ENCODE data around the gene FOXK2.
"Not testable (repeated sequence)": the region's sequence is repeated elsewhere in the genome, so short reads cannot be mapped to it uniquely, and the experiment has no call there.

GRCh38 chr17:82563745-82564144 lies 44.2 kb downstream of the FOXK2 start:
- TF ChIP-seq ZNF565 (CRISPR knock-in tag; conservative IDR thresholded peaks at IDR 0.05; ENCODE audit: low read depth); ZFP30 (CRISPR knock-in tag; IDR thresholded peaks at IDR 0.05); ZNF8 (CRISPR knock-in tag; IDR thresholded peaks at IDR 0.05); RARB (CRISPR knock-in tag; IDR thresholded peaks at IDR 0.05); CSRNP3 (CRISPR knock-in tag; IDR thresholded peaks at IDR 0.05); ZNF70 (CRISPR knock-in tag; IDR thresholded peaks at IDR 0.05); GLIS3 (CRISPR knock-in tag; IDR thresholded peaks at IDR 0.05); ESRRG (CRISPR knock-in tag; IDR thresholded peaks at IDR 0.05); TOX (CRISPR knock-in tag; IDR thresholded peaks at IDR 0.05; ENCODE audit: borderline replicate concordance); ISL1 (CRISPR knock-in tag; IDR thresholded peaks at IDR 0.05): not testable (repeated sequence)
- TF ChIP-seq, protein P1, sequence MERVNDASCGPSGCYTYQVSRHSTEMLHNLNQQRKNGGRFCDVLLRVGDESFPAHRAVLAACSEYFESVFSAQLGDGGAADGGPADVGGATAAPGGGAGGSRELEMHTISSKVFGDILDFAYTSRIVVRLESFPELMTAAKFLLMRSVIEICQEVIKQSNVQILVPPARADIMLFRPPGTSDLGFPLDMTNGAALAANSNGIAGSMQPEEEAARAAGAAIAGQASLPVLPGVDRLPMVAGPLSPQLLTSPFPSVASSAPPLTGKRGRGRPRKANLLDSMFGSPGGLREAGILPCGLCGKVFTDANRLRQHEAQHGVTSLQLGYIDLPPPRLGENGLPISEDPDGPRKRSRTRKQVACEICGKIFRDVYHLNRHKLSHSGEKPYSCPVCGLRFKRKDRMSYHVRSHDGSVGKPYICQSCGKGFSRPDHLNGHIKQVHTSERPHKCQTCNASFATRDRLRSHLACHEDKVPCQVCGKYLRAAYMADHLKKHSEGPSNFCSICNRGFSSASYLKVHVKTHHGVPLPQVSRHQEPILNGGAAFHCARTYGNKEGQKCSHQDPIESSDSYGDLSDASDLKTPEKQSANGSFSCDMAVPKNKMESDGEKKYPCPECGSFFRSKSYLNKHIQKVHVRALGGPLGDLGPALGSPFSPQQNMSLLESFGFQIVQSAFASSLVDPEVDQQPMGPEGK (CRISPR knock-in tag; IDR thresholded peaks at IDR 0.05; ENCODE audit: borderline replicate concordance): not testable (repeated sequence)
- TF ChIP-seq, protein P2, sequence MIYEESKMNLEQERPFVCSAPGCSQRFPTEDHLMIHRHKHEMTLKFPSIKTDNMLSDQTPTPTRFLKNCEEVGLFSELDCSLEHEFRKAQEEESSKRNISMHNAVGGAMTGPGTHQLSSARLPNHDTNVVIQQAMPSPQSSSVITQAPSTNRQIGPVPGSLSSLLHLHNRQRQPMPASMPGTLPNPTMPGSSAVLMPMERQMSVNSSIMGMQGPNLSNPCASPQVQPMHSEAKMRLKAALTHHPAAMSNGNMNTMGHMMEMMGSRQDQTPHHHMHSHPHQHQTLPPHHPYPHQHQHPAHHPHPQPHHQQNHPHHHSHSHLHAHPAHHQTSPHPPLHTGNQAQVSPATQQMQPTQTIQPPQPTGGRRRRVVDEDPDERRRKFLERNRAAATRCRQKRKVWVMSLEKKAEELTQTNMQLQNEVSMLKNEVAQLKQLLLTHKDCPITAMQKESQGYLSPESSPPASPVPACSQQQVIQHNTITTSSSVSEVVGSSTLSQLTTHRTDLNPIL (CRISPR knock-in tag; IDR thresholded peaks at IDR 0.05; ENCODE audit: low read depth): not testable (repeated sequence)

Measured in SK-N-SH treated with all-trans-retinoic acid at 6 μM for 48 hours (cell line).